Measurements from ENCODE around the gene TANC1.

TANC1 gene

DNA sequence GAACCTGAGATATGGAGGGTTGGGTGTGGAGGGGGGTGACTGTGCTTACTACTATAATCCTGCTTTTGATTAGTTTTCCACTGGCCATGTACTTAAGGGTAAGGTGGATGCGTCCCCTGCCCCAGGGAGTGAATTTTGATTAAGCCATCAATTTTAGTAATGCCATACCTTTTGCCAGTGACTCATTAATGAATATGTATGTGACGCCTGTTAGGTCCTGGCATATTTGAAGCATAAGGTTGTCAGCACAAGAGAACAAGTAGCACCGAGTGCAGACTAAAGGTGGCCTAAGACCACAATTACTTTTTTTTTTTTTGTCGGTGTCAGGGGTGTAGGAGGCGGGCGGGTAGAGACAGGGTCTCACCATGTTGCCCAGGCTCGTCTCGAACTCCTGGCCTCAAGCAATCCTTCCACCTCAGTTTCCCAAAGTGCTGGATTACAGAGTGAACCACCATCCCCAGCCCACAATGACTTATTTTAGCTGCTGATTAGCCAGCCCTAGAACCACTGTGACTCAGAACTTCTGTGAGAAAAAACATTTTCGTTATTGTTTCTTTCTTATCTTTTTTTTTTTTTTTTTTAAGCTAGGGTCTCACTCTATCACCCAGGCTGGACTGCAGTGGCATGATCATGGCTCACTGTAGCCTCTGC is 7.0 kb downstream of the TANC1 start:
- Histone ChIP-seq H3K4me1 (ENCODE audit: insufficient read depth, low read length) (peaks cover 6% of the 10 kb centered on the region), H4K20me1 (ENCODE audit: insufficient read depth, low read length) (peaks cover 18% of the 10 kb centered on the region), H3K27ac (ENCODE audit: low read length) (no peak overlapping the region), H3K36me3 (ENCODE audit: insufficient read depth, low read length) (no peaks in the 10 kb centered on the region), H3K79me2 (ENCODE audit: insufficient read depth, low read length) (peaks cover 15% of the 10 kb centered on the region), H3K4me3 (ENCODE audit: low read depth in 1 of 2, low read length in 2 of 2) (no peak overlapping the region), H3K4me2 (ENCODE audit: insufficient read depth, low read length) (no peak overlapping the region), H2AFZ (ENCODE audit: low read depth, low read length) (no peak overlapping the region), H3K27me3 (ENCODE audit: insufficient read depth, low read length, poor library complexity) (no peaks in the 10 kb centered on the region), H3K9ac (ENCODE audit: low read depth, low read length) (no peak overlapping the region), H3K9me3 (ENCODE audit: insufficient read depth, low read length, severe bottlenecking) (no peaks in the 10 kb centered on the region)
- DNase-seq, result no peak
- ATAC-seq (ENCODE audit: insufficient read depth, low read depth), result no peak
- TF ChIP-seq, protein P1, sequence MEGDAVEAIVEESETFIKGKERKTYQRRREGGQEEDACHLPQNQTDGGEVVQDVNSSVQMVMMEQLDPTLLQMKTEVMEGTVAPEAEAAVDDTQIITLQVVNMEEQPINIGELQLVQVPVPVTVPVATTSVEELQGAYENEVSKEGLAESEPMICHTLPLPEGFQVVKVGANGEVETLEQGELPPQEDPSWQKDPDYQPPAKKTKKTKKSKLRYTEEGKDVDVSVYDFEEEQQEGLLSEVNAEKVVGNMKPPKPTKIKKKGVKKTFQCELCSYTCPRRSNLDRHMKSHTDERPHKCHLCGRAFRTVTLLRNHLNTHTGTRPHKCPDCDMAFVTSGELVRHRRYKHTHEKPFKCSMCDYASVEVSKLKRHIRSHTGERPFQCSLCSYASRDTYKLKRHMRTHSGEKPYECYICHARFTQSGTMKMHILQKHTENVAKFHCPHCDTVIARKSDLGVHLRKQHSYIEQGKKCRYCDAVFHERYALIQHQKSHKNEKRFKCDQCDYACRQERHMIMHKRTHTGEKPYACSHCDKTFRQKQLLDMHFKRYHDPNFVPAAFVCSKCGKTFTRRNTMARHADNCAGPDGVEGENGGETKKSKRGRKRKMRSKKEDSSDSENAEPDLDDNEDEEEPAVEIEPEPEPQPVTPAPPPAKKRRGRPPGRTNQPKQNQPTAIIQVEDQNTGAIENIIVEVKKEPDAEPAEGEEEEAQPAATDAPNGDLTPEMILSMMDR (IDR thresholded peaks at IDR 0.05; ENCODE audit: borderline replicate concordance, extremely low read depth, low read length, poor library complexity, severe bottlenecking), result no peak
- TF ChIP-seq EZH2 (IDR thresholded peaks at IDR 0.05; ENCODE audit: borderline replicate concordance, low read depth, low read length, severe bottlenecking), result no peak

DNA sequence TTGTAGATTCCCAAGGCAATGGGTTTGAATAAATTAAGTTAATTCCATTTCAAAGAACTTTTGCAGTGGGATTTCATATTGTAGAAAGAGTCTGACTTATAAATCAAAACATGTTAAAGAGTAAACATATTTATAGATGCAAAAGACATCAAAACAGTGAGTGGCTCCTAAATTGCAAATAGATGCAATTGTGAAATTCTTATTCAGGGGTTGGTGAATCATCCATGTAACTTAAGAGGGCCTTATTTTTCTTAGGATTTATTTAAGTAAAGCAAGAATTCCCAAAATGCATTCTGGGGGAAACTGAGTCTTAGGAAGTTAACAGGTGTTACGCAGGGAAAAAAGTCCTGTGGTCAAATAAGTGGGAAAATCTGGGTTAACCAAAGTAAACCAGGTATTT is 11.3 kb downstream of the TANC1 start:
- DNase-seq, result no peak
- no peak overlapping the region for H3K27ac ChIP-seq (ENCODE audit: low read length)
- H4K20me1 ChIP-seq (ENCODE audit: insufficient read depth, low read length), result peaks cover 17% of the 10 kb centered on the region
- no peak for TF ChIP-seq EZH2 (IDR thresholded peaks at IDR 0.05; ENCODE audit: borderline replicate concordance, low read depth, low read length, severe bottlenecking)
- TF ChIP-seq, protein P1 (IDR thresholded peaks at IDR 0.05; ENCODE audit: borderline replicate concordance, extremely low read depth, low read length, poor library complexity, severe bottlenecking), result no peak
- H2AFZ ChIP-seq (ENCODE audit: low read depth, low read length), result no peak overlapping the region
- H3K9me3 ChIP-seq (ENCODE audit: insufficient read depth, low read length, severe bottlenecking), result no peaks in the 10 kb centered on the region
- no peak overlapping the region for H3K4me2 ChIP-seq (ENCODE audit: insufficient read depth, low read length)
- no peaks in the 10 kb centered on the region for H3K36me3 ChIP-seq (ENCODE audit: insufficient read depth, low read length)
- no peak for ATAC-seq (ENCODE audit: insufficient read depth, low read depth)
- H3K27me3 ChIP-seq (ENCODE audit: insufficient read depth, low read length, poor library complexity), result no peaks in the 10 kb centered on the region
- no peak overlapping the region for H3K4me3 ChIP-seq (ENCODE audit: low read depth in 1 of 2, low read length in 2 of 2)
- peaks cover 17% of the 10 kb centered on the region for H3K79me2 ChIP-seq (ENCODE audit: insufficient read depth, low read length)
- no peak overlapping the region for H3K9ac ChIP-seq (ENCODE audit: low read depth, low read length)
- no peaks in the 10 kb centered on the region for H3K4me1 ChIP-seq (ENCODE audit: insufficient read depth, low read length)

DNA sequence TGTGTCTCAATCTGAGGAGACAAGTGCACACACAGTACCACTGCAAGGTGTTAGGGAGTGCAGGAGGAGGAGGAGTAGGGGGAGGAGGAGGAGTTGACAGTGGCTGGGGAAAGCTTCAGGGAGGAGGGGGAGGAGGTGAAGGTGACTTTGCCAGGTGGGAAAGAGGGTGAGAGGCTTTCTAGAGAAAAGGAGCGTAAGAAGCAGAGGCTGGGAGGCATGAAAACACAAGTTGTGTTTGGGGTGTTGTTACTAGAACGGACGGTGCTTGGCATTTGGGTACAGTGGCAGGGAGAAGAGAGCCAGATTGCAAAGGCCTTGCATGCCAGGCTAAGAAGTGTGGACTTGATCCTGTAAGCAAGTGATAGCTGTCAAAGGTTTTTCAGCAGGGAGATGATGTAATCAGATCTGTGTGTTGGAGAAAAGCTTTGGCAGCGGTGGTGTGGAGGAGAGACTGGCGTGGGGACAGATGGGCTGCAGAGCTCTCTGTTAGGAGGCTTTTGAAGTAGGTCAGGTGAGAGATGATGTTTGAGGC is 16.2 kb downstream of the TANC1 start:
- Histone ChIP-seq H3K79me2 (ENCODE audit: insufficient read depth, low read length) (peaks cover 7% of the 10 kb centered on the region; the same call in 1 of the 2 replicates), H3K4me1 (ENCODE audit: insufficient read depth, low read length) (no peaks in the 10 kb centered on the region), H2AFZ (ENCODE audit: low read depth, low read length) (no peak overlapping the region), H3K27ac (ENCODE audit: low read length) (no peak overlapping the region), H3K9ac (ENCODE audit: low read depth, low read length) (no peak overlapping the region), H4K20me1 (ENCODE audit: insufficient read depth, low read length) (peaks cover 18% of the 10 kb centered on the region; the same call in 1 of the 2 replicates), H3K4me2 (ENCODE audit: insufficient read depth, low read length) (no peak overlapping the region), H3K27me3 (ENCODE audit: insufficient read depth, low read length, poor library complexity) (no peaks in the 10 kb centered on the region), H3K4me3 (ENCODE audit: low read depth in 1 of 2, low read length in 2 of 2) (no peak overlapping the region), H3K9me3 (ENCODE audit: insufficient read depth, low read length, severe bottlenecking) (no peaks in the 10 kb centered on the region), H3K36me3 (ENCODE audit: insufficient read depth, low read length) (no peaks in the 10 kb centered on the region)
- ATAC-seq (ENCODE audit: insufficient read depth, low read depth), result peak; percentile 55; the same call in 2 of the 3 replicates
- peak; percentile 11 for DNase-seq
- TF ChIP-seq, protein P1 (IDR thresholded peaks at IDR 0.05; ENCODE audit: borderline replicate concordance, extremely low read depth, low read length, poor library complexity, severe bottlenecking), result no peak
- no peak for TF ChIP-seq EZH2 (IDR thresholded peaks at IDR 0.05; ENCODE audit: borderline replicate concordance, low read depth, low read length, severe bottlenecking)

Data from DND-41 (cell line).